ELF-1 (cell line): ENCODE results near the gene ULK1.

Experiments
- DNase-seq: peaks from one replicate; pipeline ENCODE4 v3.0.0-alpha.2; 2016; ENCODE audit warnings: low read depth, low spot score

Gene ULK1

DNA sequence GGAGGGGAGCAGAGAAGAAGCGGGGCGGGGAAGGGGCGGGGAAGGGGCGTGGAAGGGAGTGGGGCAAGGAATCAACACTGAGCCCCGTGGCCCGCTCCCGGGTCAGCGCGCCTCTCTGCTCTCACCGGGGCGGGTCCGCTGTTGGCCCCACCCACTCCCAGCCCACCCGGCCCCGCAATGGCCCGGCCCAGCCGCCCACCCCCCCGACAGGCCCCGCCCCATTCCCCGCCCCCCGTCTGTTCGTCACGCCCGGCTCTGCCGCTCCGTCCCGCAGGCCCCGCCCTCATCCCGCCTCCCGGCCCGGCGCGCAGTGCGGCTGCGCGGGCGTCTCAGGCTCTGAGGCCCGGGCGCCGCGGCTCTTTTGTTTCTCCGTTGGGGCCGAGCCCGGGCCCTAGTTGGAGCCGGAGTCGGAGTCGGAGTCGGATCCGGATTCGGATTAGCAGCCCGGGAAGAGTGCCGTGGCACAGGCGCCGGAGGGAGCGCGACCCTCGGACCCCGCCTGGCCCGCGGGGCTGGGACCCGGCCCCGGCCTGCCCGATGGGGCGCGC lies at the start of gene ULK1:
ULK1 (plus strand) TSS at position 310 of the 548 bp plus-strand sequence. CDS start 380 bp downstream, outside the sequence.
- DNase-seq = peak; percentile 88

- no peak for DNase-seq
These were observed 49.8 kb upstream of the ULK1 start for GRCh38 chr12:131844656-131845055.

DNA sequence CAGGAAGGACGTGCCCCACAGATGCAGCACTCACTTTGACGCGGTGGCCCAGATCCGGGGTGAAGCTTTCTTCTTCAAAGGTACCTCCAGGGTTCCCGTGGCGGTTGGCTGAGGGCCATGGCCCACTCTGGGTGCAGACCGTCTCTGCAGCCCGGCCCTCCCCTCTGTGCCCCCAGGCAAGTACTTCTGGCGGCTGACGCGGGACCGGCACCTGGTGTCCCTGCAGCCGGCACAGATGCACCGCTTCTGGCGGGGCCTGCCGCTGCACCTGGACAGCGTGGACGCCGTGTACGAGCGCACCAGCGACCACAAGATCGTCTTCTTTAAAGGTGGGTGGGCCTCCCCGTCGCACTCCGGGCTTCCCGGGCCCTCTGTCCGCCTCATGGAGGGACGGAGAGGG lies 49.3 kb upstream of the ULK1 start:
- DNase-seq = no peak

GRCh38 chr12:131847456-131847855 lies 47.0 kb upstream of the ULK1 start:
- DNase-seq = no peak

DNA sequence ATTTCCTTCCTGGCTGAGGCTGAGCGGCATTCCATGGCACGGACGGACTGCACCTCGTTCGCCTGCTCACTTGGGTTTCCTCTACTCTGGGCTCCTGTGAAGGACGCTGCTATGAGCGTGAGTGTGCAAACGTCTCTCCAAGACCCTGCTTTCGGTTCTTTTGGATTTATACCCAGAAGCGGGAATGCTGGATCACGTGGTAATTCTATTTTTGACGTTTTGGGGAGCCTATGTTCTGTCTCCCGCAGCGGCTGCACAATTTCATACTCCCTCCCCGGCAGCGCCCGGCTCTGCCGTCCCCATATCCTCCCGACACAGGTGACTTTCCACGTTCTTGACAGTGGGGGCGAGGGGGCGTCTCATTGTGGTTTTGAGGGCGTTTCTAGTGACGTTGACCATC lies 45.7 kb upstream of the ULK1 start:
- no peak for DNase-seq

GRCh38 chr12:131849700-131850553 lies 44.5 kb upstream of the ULK1 start:
- no peak for DNase-seq

GRCh38 chr12:131850856-131851559 lies 43.4 kb upstream of the ULK1 start:
- DNase-seq = no peak

GRCh38 chr12:131851741-131852550 lies 42.5 kb upstream of the ULK1 start:
- DNase-seq = no peak

DNA sequence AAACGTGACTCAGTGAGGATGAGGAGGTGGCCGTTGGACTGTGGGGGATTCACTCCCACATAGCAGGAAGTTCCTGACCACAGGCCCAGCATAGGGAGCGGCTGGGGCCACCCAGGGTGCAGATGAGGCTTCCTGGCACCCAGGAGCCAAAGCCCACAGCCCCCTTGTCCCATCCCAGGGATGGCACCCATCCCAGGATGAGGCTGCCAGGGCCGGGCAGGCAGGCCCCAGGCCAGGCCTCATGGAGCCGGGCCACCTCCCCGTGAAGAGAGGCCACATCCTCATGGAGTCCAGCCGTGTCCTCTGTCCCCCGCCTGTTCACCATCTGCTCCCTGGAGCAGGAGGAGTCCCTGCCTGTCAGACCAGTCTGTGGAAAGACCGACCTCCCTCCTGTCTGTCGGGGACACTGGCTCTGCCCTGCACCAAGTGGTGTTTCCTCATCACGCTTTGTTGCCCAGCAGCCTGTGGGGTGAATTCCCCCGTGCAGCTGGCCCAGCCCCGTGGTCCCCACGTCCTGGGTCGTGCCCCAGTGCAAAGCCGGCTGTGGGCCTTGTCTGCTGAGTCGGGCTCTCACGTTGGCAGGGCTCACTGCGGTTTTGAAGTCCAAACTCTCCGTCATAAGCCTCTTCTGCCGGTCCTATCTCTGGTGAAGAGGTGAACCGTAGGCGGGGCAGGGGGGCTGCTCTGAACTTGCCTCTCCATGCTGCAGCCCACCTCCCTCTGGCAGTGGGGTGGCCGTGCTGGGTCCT lies 41.7 kb upstream of the ULK1 start:
- no peak for DNase-seq

DNA sequence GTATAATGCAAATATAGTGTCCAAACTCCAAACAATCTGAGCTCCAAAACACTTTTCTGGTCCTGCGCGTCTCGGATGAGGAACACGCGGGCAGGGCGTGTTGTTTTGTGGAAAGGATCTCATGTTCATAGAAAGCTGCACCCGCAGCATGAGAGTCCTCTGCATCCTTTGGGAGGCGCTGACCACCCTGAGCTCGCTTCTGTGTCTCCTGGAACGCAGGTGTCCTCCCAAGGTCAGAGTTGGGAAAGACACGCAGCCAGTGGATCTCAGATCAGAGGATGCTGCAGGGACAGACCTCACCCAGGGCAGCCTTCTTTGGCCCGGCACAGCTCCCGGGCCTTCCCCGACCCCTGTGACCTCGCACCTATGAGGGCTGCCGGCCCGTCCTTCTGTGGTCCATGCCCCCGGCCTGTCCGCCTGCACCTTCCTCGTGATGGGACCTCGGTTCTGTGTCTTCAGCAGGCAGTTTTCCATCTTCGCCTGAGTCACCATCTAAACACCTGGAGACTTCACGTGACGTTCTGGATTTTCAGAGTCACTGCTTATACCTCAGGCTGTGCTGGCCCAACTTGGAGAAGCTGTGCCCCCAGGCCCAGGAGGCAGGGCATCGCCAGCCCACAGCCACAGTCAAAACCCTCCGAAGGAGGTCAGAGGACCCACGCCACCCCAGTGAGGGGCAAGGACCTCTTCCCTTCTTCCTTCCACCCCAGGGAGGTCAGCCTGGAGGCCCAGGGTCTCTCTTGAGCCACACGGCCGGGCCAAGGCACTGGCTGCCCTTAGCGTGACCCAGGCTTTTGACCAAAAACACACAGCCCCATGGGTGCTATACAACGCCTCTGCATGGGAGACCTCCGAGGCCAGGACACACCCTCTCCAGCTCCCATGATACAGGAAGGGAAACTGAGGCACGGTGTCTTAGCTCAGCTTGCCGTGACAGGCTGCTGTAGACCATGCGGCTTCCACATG lies 40.3 kb upstream of the ULK1 start:
- DNase-seq = no peak

DNA sequence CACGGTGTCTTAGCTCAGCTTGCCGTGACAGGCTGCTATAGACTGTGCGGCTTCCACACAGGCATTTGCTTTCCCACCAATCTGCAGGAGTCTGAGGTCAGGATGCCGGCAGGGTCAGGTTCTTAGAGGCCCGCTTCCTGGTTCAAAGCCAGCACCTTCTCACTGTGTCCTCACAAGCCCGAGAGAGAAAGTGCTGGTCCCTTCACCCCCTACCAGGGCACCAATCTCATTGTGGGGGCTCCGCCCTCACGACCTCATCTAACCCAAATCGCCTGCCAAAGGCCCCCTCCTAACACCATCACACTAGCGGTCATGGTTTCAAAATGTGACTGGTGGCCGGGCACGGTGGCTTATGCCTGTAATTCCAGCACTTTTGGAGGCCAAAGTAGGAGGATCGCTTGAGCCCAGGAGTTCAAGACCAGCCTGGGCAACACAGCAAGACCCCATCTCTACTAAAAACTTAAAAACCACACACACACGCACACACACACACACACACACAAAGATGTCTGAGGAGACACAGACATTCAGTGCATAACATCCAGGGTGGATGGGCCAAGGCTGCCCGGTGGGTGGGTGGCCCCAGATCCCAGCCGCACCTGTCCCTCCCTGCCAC lies 39.5 kb upstream of the ULK1 start:
- DNase-seq = no peak

- DNase-seq = peak; percentile 49
These were observed 38.8 kb upstream of the ULK1 start for GRCh38 chr12:131855521-131856142.

DNA sequence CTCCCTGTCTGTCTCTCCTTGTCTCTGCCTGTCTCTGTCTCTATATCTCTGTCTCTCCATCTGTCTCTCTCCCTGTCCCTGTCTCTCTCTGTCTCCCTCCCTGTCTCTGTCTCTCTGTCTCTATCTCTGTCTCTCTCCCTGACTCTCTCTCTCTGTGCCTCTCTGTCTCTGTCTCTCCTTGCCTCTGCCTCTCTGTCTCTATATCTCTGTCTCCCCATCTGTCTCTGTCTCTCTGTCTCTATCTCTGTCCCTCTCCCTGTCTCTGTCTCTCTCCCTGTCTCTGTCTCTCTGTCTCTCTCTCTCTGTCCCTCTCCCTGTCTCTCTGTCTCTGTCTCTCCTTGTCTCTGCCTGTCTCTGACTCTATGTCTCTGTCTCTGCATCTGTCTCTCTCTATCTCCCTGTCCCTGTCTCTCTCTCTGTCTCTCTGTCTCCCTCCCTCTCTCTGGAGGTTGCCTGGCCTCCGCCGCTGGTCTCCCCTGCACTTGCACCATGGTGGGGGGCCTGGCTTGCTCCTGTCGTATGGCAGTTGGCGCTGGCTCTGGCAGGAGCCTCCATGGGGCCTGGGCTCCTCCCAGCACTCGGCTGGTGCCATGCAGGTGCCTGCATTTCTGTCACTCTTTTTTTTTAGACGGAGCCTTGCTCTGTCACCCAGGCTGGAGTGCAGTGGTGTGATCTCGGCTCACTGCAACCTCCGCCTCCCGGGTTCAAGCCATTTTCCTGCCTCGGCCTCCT lies 37.9 kb upstream of the ULK1 start:
- no peak for DNase-seq

- DNase-seq = no peak
These were observed 36.2 kb upstream of the ULK1 start for GRCh38 chr12:131857908-131858850.

DNA sequence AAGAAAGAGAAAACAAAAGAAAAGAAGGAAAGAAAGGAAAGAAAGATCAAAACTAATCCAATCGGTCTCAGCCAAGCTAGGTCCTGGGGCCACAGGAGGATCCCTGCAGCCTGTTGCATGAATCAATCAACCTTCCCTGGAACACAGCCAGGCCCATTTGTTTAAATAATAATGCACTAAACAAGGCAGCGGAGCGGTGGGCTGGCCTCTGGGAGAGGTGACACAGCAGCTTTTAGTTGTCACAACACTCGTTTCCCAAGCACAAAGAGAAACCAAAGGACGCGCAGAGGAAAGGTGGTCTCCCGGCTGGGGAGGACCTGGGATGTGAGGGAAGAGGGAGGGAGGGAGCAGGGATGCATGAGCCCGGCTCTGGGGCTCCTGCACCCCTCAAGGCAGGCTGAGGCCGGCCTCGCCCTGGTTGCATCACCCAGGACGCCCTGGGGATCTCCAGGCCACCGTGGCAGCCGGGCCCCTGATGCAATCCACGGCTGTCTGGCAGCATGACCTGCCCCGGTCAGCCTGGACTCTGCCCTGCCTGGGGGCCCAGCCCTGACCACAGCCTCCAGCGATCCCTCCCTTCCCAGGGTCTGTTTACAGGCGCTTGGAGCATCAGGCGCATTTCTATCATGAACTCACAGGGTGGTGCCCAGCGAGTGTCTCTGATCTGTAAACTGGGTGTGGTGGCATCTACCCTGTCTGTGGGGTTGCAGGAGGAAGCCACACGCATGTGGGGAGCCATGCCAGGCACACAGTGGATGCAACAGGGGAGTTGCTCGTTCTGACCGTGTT lies 33.8 kb upstream of the ULK1 start:
- DNase-seq = peak; percentile 96
